Measurements from ENCODE around the gene CHST8.
"Not testable (repeated sequence)": the region's sequence is repeated elsewhere in the genome, so short reads cannot be mapped to it uniquely, and the experiment has no call there.

CHST8 gene

GRCh38 chr19:33693678-33694077 lies 71.9 kb downstream of the CHST8 start:
- DNase-seq: no peak

- DNase-seq: not testable (repeated sequence)
These were observed 73.8 kb downstream of the CHST8 start for GRCh38 chr19:33695547-33695946.

GRCh38 chr19:33697766-33698165 lies 76.0 kb downstream of the CHST8 start:
- DNase-seq: no peak

- no peak for DNase-seq
These were observed 77.1 kb downstream of the CHST8 start for GRCh38 chr19:33698576-33699435.

- DNase-seq: no peak
These were observed 78.1 kb downstream of the CHST8 start for GRCh38 chr19:33699754-33700407.

GRCh38 chr19:33700408-33701013 lies 78.8 kb downstream of the CHST8 start:
- no peak for DNase-seq

- DNase-seq: no peak
These were observed 79.8 kb downstream of the CHST8 start for GRCh38 chr19:33701565-33701964.

- DNase-seq: no peak
These were observed 81.1 kb downstream of the CHST8 start for GRCh38 chr19:33702606-33703437.

GRCh38 chr19:33703438-33703750 lies 81.6 kb downstream of the CHST8 start:
- no peak for DNase-seq

- no peak for DNase-seq
These were observed 82.1 kb downstream of the CHST8 start for GRCh38 chr19:33703821-33704220.

- DNase-seq: no peak
These were observed 82.5 kb downstream of the CHST8 start for GRCh38 chr19:33704271-33704670.

- no peak for DNase-seq
These were observed 83.5 kb downstream of the CHST8 start for GRCh38 chr19:33705090-33705847.

- DNase-seq: no peak
These were observed 84.1 kb downstream of the CHST8 start for GRCh38 chr19:33705860-33706259.

- no peak for DNase-seq
These were observed 84.9 kb downstream of the CHST8 start for GRCh38 chr19:33706631-33707030.

GRCh38 chr19:33712268-33712667 lies 90.5 kb downstream of the CHST8 start:
- no peak for DNase-seq

GRCh38 chr19:33713194-33713593 lies 91.4 kb downstream of the CHST8 start:
- no peak for DNase-seq

- no peak for DNase-seq
These were observed 92.4 kb downstream of the CHST8 start for GRCh38 chr19:33714149-33714548.

- DNase-seq: no peak
These were observed 93.7 kb downstream of the CHST8 start for GRCh38 chr19:33715462-33715861.

GRCh38 chr19:33717878-33718277 lies 96.1 kb downstream of the CHST8 start:
- no peak for DNase-seq

GRCh38 chr19:33718651-33719254 lies 97.0 kb downstream of the CHST8 start:
- DNase-seq: no peak

- DNase-seq: no peak
These were observed 97.8 kb downstream of the CHST8 start for GRCh38 chr19:33719366-33720154.
